ENCODE data around the gene MYH9. TPM values are rescaled to one million over a fixed set of nuclear protein-coding genes. Genes with fewer than 3 reads are reported as not detected.

The MYH9 gene
- total RNA-seq, 4 donors from 2014 or later, result 215 to 1,171 (median 400) TPM

- H3K36me3 ChIP-seq, result no peaks in the 10 kb centered on the region
- H3K4me1 ChIP-seq, result peaks cover 0 to 4% of the 10 kb centered on the region in 2 donors
- peak overlapping the region; percentile 96 to 98 for H3K27ac ChIP-seq
- peak; percentile 55 to 57 for DNase-seq
- intact Hi-C loops (cut with DNase I; ENCODE audit: low total_unique reads), result loop anchor here (5.0 to 10.0 kb wide), 2 partner anchors 55 to 68 kb away; no protein-coding TSS in a partner anchor
- H3K4me3 ChIP-seq, result peak overlapping the region; percentile 86
- no peaks in the 10 kb centered on the region for H3K27me3 ChIP-seq
- TF ChIP-seq POLR2A (IDR thresholded peaks at IDR 0.05), result peak in 1 of 2 donors; percentile 15
- no peak for TF ChIP-seq CTCF (IDR thresholded peaks at IDR 0.05)
- no peaks in the 10 kb centered on the region for H3K9me3 ChIP-seq
These were observed 663 bp downstream of the MYH9 start for GRCh38 chr22:36386900-36387708.

GRCh38 chr22:36386351-36386899, 1.3 kb downstream of the MYH9 start:
- Histone ChIP-seq H3K36me3 (no peaks in the 10 kb centered on the region), H3K27ac (peak overlapping the region; percentile 96 to 98), H3K9me3 (no peaks in the 10 kb centered on the region), H3K4me1 (peaks cover under 1 to 11% of the 10 kb centered on the region in 2 donors), H3K4me3 (peak overlapping the region; percentile 86), H3K27me3 (no peaks in the 10 kb centered on the region)
- TF ChIP-seq POLR2A (IDR thresholded peaks at IDR 0.05) (no peak), CTCF (IDR thresholded peaks at IDR 0.05) (no peak)
- DNase-seq, result no peak
- intact Hi-C loops (cut with DNase I; ENCODE audit: low total_unique reads), result loop anchor here (5.0 to 10.0 kb wide), 2 partner anchors 54 to 68 kb away; no protein-coding TSS in a partner anchor

- no peaks in the 10 kb centered on the region for H3K36me3 ChIP-seq
- H3K4me3 ChIP-seq, result peak overlapping the region; percentile 86
- TF ChIP-seq POLR2A (IDR thresholded peaks at IDR 0.05) (no peak), CTCF (IDR thresholded peaks at IDR 0.05) (no peak)
- DNase-seq, result peak; percentile 61 to 74
- peak overlapping the region; percentile 96 to 98 for H3K27ac ChIP-seq
- intact Hi-C loops (cut with DNase I; ENCODE audit: low total_unique reads), result loop anchor here (5.0 to 10.0 kb wide), 2 partner anchors 53 to 69 kb away; no protein-coding TSS in a partner anchor
- H3K4me1 ChIP-seq, result peaks cover 5 to 16% of the 10 kb centered on the region in 2 donors
- no peaks in the 10 kb centered on the region for H3K27me3 ChIP-seq
- H3K9me3 ChIP-seq, result no peaks in the 10 kb centered on the region
These were observed 2.0 kb downstream of the MYH9 start for GRCh38 chr22:36385491-36386350.

- no peaks in the 10 kb centered on the region for H3K36me3 ChIP-seq
- peak overlapping the region; percentile 96 to 98 for H3K27ac ChIP-seq
- H3K4me1 ChIP-seq, result peaks cover 10 to 24% of the 10 kb centered on the region in 2 donors
- DNase-seq, result peak in 1 of 2 donors; percentile 59
- no peaks in the 10 kb centered on the region for H3K9me3 ChIP-seq
- H3K4me3 ChIP-seq, result peak overlapping the region; percentile 86
- peak; percentile 40 to 67 for TF ChIP-seq POLR2A (IDR thresholded peaks at IDR 0.05)
- peak in 3 of 4 experiments; percentile 13 to 15 (median 15) for TF ChIP-seq CTCF (IDR thresholded peaks at IDR 0.05)
- intact Hi-C loops (cut with DNase I; ENCODE audit: low total_unique reads), result loop anchor here (5.0 to 10.0 kb wide), 2 partner anchors 53 to 70 kb away; no protein-coding TSS in a partner anchor
- H3K27me3 ChIP-seq, result no peaks in the 10 kb centered on the region
These were observed 2.8 kb downstream of the MYH9 start for GRCh38 chr22:36384766-36385481.
